Keratinocyte (primary cell): ENCODE results near the gene FRMD6.

Experiments
- CTCF ChIP-seq, 3 experiments: IDR thresholded peaks in 1 of 3; conservative IDR thresholded peaks in 1 of 3; optimal IDR thresholded peaks in 1 of 3; 2 replicates in 2 of 3; 3 replicates in 1 of 3; pipeline versions ENCODE3 to v1.5.1; 2011; ENCODE audit warnings: low read length in 3 of 3, mild to moderate bottlenecking in 3 of 3, moderate library complexity in 2 of 3, control low read depth in 1 of 3, inconsistent platforms in 1 of 3; ENCODE audit not compliant: insufficient read depth in 2 of 3; ENCODE audit errors: extremely low read depth in 1 of 3
- EZH2 ChIP-seq: IDR thresholded peaks from one replicate; pipeline ENCODE4 v1.6.1; 2012; ENCODE audit warnings: inconsistent platforms, mild to moderate bottlenecking, low read length, moderate library complexity

- no peak for TF ChIP-seq CTCF (optimal IDR thresholded peaks at IDR 0.05 in 1 of 3, IDR thresholded peaks at IDR 0.05 in 1 of 3, conservative IDR thresholded peaks at IDR 0.05 in 1 of 3; ENCODE audit: extremely low read depth in 1 of 3, insufficient read depth in 2 of 3, low read length in 3 of 3)
- no peak for TF ChIP-seq EZH2
Measured at GRCh38 chr14:51724650-51725049, 72.9 kb downstream of the FRMD6 start.
